ENCODE measurements around the gene SLC13A3.

Gene SLC13A3

DNA sequence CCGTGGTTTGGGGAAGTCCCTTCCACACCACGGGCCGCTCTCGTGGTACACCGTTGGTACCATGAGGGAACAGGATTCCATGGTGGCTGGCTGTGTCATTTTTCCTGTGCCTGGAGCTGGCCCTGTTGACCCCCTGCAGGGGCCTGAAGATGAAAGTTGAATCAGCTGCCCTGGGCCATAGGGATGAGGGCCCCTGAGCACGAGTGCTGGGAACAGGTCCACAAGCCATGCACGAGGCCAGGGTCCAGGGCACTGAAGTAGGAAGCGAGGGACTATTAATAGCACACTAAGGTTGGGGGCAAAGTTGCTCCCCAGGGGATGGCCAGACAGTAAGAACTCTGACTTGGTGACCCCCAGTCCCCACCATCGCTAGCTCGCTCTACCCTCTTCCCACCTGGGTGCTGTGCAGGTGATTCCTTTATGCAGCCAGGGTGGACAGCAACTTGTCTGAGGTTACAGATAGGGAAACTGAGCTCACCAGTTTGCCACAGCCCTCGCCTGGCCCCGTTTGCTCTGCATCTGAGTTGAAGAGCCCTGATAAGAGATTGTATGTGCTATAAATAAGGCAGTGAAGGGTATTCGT lies 46.6 kb downstream of the SLC13A3 start:
- DNase-seq (ENCODE audit: low spot score), result no peak

DNA sequence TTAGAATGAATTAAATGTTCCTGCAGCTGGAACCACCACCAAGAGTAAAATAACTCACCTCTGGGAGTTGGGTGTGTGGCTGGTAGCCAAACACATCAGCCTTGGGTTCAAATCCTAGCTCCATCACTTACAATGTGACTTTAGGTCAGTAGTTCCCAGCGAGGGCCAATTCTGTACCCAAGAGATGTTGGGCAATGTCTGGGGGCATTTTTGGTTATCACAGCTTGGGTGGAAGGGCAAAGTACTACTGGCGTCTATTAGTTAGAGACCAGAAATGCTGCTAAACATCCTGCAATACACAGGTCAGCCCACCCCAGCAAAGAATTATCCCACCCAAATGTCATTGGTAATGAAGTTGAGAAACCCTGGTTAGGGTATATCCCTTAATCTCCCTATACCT lies 48.8 kb downstream of the SLC13A3 start:
- DNase-seq (ENCODE audit: low spot score), result no peak

DNA sequence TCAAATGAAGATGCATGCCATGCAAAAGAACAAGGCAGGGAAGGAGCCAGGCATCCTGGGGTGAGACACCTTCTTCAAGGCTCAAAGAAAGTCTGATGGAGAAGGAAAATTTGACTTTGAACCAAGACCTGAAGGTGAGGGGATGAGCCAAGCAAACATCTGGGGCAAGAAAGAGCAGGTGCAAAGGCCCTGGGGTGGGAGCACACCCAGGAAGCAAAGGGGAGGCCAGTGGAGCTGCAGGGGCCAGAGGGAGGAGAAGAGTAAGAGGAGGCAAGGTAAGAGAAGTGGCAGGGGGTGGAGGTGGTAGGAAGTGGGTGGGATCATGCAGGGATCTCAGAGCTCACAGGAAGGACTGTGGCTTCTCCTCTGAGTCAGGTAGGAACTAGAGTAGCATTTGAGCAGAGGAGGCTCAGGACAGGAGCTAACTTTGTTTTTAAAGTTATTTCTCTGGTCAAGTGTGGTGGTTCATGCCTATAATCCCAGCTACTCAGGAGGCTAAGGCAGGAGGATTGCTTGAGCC lies 49.6 kb downstream of the SLC13A3 start:
- DNase-seq (ENCODE audit: low spot score), result no peak

DNA sequence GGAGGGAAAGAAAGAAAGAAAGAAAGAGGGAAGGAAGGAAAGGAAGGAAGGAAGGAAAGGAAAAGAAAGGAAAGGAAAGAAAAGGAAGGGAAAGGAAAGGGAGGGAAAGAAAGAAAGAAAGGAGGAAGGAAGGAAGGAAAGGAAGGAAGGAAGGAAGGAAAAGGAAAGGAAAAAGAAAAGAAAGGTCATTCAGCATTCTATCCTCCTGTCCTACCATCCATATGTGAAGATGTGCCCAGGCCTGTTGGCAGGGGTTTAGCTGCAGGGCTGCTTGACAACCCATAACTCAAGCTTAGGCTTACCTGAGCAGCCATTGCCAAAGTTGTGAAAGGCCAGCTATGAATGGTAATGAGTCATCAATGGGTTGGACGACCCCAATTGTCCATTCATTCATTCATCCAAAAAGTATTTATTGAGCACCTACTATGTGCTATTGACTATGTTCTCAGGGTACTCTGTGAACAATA lies 50.9 kb downstream of the SLC13A3 start:
- DNase-seq (ENCODE audit: low spot score), result no peak

DNA sequence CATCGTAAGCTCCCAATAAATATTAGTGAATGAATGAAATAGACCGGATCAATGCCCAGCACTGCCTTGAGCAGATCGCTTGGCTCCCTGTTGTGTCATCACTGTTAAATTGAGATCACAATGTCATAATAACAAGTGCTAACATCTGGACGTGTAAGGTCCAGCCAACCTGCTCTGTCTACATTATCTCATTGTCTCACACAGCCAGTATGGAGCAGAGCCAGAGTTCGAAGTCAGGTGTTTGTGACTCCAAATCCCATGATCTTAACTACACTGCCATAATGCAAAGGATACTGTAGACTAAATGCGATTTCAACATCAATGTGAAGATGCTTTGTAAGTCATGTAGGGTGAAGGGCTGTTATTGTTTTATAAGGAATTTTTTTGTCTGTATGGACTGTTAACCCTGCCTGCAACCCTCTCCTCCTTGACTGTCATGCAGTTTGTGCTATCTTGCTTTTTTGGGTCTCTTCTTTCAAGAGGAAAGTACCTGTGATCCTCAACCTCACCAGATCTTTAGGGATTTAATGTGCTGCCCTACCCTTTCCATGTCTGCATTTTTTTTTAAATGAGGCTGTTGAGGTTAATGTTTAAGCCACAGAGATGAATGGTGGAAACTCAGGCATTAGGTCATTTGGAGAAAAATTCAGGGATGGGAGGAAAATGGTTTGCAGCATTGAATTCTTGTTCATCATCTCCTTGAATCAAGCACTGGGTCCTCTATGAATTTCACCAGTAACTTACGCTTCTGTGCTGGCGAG lies 51.9 kb downstream of the SLC13A3 start:
- no peak for DNase-seq (ENCODE audit: low spot score)

DNA sequence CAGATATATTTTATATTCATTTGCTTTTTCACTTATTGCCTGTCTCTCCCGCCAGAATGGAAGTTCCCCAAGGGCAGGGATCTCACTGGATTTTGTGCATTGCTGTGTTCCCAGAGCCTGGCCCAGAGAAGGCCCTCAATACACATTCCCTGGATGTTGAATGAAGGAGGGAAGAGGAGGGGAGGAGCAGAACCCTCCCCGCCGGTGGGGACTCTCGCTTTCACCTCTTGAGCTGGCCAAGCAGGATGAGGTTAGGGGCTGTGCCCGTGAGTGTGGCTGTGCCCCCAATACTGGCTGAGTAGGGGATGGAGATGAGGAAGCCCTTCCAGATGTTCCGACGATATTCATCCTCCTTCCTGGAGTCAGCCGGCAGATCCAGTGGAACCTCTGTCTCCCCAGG lies 55.3 kb downstream of the SLC13A3 start:
- DNase-seq (ENCODE audit: low spot score), result no peak

DNA sequence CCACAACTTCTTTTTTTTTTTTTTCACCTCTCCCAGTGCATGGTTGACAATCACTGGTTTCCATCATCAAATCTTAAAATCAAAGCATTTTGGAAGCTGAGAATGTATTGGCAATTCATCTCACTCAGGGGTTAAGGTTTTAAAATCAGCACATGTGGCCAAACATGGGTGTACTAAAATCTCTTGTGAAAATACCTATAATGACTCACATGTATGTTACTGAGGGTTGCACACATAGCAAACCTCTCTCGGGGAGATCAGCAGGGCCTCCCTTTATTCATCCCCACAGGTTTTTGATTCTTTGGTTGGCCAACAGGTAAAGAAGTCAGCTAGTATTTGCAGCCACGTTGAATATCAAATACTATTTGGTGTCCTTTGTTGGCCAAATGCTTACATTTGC lies 56.5 kb downstream of the SLC13A3 start:
- no peak for DNase-seq (ENCODE audit: low spot score)

DNA sequence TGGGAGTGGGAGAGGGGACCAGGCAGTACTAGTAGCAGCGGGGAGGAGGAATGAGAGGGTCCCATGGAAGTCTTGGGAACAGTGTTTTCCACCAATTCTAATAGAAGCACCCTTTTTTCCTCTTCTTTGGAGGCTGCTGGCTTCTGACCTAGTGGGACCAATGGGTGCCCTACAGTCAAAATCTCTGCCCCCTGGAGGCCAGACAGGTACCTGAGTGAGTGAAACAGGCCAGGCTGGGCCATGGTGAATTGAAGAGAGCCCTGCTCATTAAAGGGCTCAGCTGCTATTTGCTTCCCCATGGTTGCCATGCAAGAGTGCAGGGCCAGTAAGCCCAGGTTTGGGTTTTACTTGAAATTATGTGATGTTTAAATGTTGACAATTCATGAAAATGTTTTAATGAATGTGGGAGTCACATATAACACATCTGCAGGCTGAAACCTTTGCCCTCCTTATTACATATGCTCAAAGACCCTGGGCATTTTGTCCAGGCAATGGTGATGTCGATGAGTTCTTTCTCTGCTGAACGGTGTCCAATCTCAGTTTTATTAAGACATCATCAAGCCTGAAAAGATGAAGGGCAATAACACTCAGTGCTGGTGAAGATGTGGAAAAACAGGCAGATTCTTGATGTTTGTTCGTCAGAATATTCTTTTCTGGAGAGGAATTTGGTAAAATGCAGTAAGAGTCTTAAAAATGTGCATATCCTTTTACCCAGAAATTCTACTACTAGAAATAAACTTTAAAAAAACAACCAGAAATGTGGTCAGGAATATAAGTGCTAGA lies 58.5 kb downstream of the SLC13A3 start:
- peak; percentile 41 for DNase-seq (ENCODE audit: low spot score)

DNA sequence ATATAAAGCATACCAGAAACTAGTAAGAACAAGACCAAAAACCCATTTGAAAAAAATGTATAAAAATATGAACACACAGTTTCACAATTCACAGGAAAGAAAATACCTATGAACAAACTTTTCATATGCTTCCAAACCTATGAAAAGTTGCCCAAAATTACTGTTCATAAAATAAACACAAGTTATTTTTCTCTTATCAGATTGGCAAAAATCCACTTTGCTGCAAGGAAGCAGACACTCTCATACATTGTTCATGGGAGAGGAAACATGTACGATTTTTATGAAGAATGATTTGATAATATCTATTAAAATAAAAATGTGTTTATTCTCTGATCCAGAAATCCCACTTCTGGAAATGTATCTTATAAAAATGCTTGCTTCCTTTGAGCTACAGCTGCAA lies 60.8 kb downstream of the SLC13A3 start:
- DNase-seq (ENCODE audit: low spot score), result no peak

DNA sequence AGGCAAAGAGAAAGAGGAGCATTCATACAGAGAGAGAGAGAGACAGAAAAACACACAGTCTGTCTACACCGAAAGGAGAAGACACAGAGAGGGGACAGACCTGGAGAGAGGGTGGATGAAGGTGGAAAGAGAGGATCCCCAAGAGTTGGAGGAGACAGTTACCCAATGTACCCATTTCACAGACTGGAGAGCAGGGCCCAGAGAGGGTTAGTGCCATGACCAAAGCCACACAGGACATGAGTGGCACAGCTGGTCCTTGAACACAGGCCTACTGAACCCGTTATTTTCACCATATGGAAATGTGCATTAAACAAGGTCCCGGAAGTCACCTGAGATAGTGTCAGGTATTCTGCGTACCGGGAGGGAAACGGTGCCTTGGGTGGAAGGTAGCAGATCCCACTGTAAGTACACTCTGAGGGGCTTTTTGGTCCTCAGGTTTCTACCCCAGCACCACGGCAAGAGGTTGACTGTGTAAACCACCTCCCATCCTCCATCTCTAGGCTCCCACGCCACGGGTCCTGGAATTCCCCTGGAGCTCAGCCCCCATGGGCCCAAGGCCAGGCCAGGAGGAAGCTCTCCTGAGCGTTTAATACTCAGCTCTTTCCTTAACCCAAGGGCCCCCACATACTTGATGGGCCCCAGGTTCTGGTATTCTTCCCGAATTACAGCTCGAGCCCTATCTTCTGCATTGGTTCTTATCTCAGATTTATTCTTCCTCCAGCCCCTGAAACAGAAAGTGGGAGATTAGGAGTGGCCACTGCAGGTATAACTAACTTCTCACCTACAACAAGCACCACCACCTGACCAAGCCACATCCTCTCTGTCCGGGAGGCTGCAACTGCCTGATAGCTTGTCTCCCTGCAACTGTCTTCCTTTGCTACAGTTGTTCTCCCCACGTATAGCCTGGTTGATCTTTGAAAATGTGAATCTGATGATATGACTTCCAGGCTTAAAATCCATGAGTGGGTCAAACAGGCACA lies 62.4 kb downstream of the SLC13A3 start:
- DNase-seq (ENCODE audit: low spot score), result no peak

DNA sequence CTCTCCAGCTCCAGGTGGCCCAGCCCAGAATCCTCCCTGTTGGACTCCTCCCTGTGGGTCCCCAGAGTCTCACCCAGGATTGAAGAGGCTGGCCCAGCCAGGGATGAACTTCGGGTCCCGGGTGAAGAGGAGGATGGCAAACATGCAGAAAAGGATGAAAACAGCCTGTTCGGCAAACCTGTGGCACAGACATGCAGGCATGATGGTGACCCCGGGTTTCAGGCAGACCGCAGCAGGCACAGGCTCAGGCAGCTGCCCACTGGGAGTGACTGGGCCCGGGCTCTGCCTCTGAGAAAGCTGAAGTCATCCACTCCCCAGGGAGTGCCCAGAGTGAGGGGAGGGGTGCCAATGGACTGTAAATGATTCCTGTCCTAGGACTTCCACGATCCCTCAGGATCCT lies 63.3 kb downstream of the SLC13A3 start:
- no peak for DNase-seq (ENCODE audit: low spot score)

DNA sequence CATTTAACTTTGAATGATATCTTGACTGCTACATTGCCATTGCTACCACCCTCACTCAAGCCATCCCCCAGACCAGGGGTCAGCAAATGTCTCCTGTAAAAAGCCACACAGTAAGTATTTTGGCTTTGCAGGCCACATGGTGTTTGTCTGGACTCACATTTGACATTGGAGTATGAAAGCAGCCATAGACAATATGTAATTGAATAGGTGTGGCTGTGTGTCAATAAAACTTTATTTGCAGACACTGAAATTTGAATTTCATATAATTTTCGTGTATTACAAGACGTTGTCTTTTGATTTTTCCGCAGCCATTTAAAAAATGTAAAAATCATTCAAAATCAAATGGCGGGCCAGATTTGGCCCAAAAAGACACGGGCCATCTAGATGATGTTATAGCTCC lies 64.5 kb downstream of the SLC13A3 start:
- no peak for DNase-seq (ENCODE audit: low spot score)

DNA sequence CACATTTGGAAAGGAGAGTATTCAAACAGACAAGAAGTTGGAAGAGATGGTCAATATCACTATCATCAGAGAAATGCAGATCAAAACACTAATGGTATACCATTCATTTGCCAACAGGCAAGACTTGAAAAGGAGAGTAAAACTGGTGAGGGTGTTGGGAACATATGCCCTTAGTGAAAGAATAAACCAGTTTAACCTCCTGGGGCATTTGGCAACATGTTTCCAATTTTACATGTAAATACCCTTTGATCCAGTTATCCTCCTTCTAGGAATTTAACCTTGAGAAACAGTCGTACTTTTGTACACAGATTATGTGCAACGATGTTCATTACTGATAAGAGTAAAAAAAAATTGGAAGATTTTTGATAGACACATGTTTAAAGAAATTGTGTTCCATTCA lies 66.8 kb downstream of the SLC13A3 start:
- DNase-seq (ENCODE audit: low spot score), result no peak

DNA sequence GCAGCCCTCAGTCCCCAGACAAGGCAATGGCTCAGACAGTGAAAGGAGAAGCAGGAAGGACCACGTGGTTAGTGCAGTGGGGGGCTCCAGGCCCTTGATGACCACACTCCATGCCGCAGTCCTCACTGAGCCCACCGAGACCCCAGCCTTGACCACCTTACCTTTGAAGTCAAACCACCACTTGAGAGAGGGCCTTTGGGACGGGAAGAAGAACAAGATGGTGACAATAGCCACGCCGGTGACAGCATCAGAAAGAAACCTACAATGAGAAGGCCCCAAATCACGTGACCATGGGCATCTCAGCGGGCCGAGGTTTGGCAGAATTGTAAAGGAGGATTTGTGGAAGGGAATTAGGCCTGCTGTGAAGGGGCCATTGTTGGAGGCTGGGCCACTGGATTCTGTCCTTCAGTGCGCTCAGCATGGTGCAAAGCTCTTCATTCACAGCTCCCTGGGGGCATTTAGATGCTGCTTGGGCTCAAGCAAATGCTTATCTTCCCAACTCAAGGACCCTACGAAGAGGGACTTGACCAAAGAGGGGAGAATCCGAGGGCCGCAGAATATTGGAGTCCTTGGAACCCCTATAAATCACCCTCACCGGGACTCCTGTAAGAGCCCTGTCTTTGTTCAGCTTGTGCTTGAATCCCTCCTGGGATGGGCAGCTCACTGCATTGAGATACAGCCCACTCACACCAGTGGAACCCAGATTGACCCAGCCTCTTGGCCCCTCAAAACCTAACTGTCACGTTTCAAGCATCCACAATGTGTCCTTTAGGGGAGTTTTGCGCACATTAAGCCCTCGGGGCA lies 67.6 kb downstream of the SLC13A3 start:
- peak; percentile 76 for DNase-seq (ENCODE audit: low spot score)

DNA sequence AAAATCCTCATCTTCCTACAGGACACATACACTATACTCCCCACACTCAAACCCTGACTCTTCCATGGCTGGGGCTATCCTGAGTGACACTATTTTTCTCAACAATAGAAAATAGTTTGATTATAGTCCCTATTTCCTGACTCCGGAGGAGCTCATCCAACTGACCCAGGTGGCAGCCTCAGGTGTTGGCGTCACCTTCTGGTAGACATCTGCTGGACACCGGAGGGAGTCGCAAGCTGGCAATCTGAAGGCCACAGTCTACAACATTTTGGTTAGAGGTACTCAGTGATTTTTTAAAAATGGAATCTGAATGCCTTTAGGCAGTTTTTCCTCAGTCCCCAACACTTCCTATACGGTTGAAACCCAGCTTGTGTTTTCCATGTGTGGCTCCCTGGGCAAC lies 68.6 kb downstream of the SLC13A3 start:
- DNase-seq (ENCODE audit: low spot score), result no peak

DNA sequence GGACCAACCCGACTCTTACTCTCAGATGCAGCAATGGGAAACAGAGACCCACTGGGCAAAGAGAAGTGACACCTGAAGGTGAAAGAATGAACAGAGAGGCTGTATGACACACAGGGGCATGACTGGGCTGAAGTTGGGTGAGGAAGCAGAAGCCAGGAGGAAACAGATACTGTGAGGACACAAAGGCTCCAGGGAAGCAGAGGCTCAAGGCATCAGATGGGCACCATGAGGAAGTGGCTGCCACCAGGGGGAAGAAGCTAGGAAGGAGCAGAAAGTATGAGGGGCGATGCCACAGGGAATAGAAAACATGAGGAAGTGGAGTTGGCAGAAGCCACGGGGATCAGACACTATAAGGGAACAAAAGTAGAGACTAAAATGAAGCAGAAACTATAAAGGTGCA lies 69.9 kb downstream of the SLC13A3 start:
- DNase-seq (ENCODE audit: low spot score), result no peak

DNA sequence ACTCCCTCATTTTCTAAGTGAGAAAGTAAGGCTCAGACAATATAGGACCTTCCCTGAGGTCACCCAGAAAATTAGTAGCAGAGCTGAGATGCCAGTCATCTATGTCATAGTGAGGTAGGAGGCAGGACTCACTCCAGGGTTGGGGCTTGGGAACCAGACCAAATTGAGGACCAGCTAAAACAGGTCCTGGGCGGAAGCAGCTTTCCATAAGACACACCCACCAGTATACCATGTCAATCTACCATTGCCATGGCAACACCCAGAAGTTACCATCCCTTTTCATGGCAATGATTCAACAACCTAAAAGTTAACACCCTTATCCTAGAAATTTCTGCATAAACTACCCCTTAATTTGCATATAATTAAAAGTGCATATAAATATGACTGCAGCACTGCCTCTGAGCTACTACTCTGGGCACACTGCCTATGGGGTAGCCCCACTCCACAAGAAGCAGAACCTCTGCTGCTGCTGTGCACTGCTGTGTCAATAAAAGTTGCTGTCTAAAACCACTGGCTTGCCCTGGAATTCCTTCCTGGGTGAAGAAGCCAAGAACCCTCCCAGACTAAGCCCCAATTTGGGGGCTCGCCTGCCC lies 70.5 kb downstream of the SLC13A3 start:
- DNase-seq (ENCODE audit: low spot score), result no peak

DNA sequence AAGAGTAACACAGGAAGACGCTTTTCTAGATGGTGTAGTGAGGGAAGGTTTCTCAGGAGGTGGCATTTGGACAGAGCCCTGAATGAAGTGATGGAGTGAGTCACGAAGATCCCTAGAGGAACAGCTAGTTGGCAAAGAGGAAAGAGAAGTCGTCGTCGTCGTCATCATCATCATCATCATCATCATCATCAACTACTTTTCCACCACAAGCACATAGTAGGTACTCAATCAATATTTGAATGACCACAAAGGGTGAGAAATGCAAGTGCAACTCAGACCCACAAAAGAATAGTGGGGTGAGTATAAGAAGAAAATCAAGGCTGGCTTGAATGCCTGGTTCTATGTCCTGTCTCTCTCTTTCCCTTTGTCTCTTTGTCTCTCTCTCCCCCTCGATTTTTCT lies 72.5 kb downstream of the SLC13A3 start:
- DNase-seq (ENCODE audit: low spot score), result no peak

DNA sequence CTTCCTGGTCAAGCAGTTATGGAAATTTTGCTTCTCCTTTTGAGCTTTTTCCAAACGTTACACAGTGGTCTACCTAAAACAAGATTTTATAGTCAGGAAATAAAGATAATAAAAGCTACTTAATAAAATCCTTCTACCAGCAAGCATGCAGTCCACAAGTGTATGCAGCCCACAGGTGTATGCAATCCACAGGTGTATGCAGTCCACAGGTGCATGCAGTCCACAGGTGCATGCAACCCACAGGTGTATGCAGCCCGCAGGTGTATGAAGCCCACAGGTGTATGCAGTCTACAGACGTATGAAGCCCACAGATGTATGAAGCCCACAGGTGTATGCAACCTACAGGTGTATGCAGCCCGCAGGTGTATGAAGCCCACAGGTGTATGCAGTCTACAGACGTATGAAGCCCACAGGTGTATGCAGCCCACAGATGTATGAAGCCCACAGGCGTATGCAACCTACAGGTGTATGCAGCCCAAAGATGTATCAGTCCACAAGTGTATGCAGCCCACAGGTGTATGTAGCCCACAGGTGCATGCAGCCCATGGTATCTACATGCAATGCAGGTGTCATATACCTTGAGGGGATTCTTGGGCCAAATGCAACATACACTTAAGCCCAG lies 74.4 kb downstream of the SLC13A3 start:
- DNase-seq (ENCODE audit: low spot score), result no peak

DNA sequence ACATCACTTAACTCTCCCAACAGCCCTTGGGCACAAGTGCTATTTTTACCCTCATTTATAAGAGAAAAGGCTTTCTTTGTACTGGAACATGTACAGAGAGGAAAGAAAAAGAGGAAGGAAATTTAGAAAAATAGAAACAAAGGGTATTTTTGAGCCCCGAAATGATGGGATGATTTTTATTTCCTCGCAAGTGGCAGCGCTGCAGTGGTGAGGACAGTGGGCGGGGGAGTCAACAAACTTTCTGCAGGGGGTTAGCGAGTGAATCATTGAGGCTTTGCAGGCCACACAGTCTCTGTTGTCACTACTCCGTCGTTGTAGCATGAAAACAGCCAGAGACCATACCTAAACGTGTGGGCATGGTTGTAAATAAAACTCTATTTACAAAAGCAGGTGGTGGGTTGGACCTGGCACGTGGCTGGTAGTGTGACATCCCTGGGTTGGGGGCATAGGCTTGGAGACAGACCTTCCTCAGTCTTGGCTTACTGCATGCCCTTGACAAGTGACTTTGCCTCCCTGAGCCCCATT lies 75.3 kb downstream of the SLC13A3 start:
- DNase-seq (ENCODE audit: low spot score), result no peak

Measured in iPS-NIHi11 (cell line).